ENCODE results near the gene GRWD1. TPM values are rescaled to one million over a fixed set of nuclear protein-coding genes. Genes with fewer than 3 reads are reported as not detected.

Gene GRWD1
- polyA plus RNA-seq, 2 of the 4 experiments (the other 2 are of a cell fraction): 48.1 to 87.0 TPM

DNA sequence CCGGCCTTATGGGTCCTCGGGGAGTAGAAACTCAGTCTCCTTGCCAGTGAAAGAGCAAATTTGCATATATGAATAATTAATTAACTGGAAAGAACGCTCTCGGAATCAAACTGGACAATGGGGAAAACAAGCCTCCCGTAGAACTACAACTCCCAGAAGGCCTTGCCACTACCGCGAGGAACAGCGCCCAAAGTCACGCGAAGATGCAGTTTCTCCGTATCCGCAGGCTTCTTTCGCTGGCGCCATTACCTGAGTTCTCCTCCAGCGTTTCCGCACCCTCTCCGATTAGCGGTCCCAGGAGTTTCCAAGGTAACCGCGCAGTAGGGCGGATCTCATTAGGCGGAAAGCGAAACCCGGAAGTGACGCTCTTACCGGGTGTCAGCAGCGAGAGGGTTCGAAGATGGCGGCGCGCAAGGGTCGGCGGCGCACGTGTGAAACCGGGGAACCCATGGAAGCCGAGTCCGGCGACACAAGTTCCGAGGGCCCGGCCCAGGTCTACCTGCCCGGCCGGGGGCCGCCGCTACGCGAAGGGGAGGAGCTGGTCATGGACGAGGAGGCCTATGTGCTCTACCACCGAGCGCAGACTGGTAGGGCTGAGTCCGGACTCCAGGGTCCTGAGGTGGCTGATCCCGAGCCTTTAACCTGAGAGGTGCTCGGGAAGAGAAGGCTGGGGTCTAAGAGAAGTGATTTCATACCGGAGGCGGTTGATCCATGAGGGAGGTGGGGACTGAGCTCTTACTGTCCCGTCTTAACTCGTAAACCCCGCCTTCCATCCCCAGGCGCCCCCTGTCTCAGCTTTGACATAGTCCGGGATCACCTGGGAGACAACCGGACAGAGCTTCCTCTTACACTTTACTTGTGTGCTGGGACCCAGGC is at the start of gene GRWD1 (continued):
- TF ChIP-seq, protein P1, sequence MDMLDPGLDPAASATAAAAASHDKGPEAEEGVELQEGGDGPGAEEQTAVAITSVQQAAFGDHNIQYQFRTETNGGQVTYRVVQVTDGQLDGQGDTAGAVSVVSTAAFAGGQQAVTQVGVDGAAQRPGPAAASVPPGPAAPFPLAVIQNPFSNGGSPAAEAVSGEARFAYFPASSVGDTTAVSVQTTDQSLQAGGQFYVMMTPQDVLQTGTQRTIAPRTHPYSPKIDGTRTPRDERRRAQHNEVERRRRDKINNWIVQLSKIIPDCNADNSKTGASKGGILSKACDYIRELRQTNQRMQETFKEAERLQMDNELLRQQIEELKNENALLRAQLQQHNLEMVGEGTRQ (IDR thresholded peaks at IDR 0.05): 0 out of 2 replicates have a peak, but pooled peaks have one; percentile 1
- TF ChIP-seq EP300 (IDR thresholded peaks at IDR 0.05) (no peak), FOSL2 (IDR thresholded peaks at IDR 0.05) (no peak), FOSL2 (CRISPR knock-in tag; IDR thresholded peaks at IDR 0.05) (peak; percentile 10; the same call in 1 of the 2 replicates), HOXA7 (CRISPR knock-in tag; IDR thresholded peaks at IDR 0.05) (no peak; the same call in 1 of the 2 replicates), MYC (IDR thresholded peaks at IDR 0.05; ENCODE audit: borderline replicate concordance, low read length) (peak; percentile 98), KDM1A (IDR thresholded peaks at IDR 0.05; ENCODE audit: low read depth) (no peak), ZFP36 (IDR thresholded peaks at IDR 0.05; ENCODE audit: borderline replicate concordance, partially characterized antibody) (no peak), ZNF302 (CRISPR knock-in tag; IDR thresholded peaks at IDR 0.05) (no peak), JUN (IDR thresholded peaks at IDR 0.05) (peak; percentile 64 to 95; a peak in 4 of 5 replicates), ZSCAN20 (CRISPR knock-in tag; IDR thresholded peaks at IDR 0.05) (no peak), NFE2L2 (conservative IDR thresholded peaks at IDR 0.05; ENCODE audit: low read length) (no peak), RARB (CRISPR knock-in tag; IDR thresholded peaks at IDR 0.05) (no peak)
- TF ChIP-seq, protein P2, sequence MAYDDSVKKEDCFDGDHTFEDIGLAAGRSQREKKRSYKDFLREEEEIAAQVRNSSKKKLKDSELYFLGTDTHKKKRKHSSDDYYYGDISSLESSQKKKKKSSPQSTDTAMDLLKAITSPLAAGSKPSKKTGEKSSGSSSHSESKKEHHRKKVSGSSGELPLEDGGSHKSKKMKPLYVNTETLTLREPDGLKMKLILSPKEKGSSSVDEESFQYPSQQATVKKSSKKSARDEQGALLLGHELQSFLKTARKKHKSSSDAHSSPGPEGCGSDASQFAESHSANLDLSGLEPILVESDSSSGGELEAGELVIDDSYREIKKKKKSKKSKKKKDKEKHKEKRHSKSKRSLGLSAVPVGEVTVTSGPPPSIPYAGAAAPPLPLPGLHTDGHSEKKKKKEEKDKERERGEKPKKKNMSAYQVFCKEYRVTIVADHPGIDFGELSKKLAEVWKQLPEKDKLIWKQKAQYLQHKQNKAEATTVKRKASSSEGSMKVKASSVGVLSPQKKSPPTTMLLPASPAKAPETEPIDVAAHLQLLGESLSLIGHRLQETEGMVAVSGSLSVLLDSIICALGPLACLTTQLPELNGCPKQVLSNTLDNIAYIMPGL (CRISPR knock-in tag; IDR thresholded peaks at IDR 0.05; ENCODE audit: borderline replicate concordance): 0 out of 2 replicates have a peak, but pooled peaks have one; percentile 24
- TF ChIP-seq, protein P3, sequence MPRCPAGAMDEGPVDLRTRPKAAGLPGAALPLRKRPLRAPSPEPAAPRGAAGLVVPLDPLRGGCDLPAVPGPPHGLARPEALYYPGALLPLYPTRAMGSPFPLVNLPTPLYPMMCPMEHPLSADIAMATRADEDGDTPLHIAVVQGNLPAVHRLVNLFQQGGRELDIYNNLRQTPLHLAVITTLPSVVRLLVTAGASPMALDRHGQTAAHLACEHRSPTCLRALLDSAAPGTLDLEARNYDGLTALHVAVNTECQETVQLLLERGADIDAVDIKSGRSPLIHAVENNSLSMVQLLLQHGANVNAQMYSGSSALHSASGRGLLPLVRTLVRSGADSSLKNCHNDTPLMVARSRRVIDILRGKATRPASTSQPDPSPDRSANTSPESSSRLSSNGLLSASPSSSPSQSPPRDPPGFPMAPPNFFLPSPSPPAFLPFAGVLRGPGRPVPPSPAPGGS (IDR thresholded peaks at IDR 0.05): peak; percentile 67; the same call in 2 of the 3 replicates
- TF ChIP-seq, protein P4, sequence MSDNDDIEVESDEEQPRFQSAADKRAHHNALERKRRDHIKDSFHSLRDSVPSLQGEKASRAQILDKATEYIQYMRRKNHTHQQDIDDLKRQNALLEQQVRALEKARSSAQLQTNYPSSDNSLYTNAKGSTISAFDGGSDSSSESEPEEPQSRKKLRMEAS (IDR thresholded peaks at IDR 0.05): peak; percentile 98

DNA sequence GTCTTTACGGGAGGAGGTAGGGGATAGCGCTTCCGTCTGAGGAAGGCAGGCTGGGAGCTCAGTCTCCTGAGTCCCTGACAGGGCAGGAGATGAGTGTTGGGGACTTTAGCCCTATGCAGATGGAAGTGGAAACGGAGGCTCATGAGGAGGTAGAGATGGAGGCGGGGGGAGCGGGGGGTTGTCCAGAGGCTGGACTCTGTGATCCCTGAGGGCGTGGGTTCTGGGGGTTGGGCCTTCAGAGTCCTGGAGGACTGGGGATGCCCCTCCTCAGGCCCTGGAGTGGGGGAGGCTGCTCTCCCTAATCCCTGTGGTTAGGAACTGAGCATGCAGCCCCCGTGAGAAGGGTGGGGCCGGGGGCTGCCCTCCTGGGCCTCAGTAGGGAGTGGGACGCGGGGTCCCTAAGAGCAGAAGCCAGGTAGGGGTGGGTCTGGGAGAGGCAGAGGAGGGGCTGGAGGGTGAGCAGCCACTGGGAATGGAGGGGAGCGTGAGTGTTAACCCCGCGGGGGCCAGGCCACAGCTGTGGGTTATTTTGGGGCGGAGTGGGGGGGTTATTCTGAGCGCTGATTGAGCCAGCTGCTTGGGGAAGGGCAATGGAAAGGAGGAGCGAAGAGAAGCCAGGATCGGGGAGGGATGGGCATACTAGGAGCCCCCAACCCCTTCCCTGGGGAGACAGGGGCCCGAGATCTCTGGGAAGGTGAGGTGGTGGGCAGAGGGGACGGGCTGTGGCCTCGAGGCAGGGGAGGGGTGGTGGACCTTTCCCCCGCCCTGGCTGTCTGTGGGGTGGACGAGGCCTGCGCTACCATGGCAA is 49.6 kb upstream of the GRWD1 start:
- Histone ChIP-seq H3K4me2 (peak overlapping the region; percentile 97), H3K4me1 (peaks cover 75% of the 10 kb centered on the region), H3K4me3 (no peak overlapping the region), H3K9me3 (no peaks in the 10 kb centered on the region), H3K27ac (peak overlapping the region in 1 of 2 experiments; percentile 95; a peak in 3 of 6 replicates)
- POLR2A ChIA-PET: interaction anchor here (0.7 to 1.3 kb wide), 4 partner anchors 32 to 49 kb away, joined by 3 to 4 read pairs (median 4); partner anchors contain the start of genes SYNGR4 and TMEM143
- DNase-seq (ENCODE audit: low read depth in 1 of 2, low spot score in 1 of 2) (peak in 1 of 2 experiments; percentile 70), FAIRE-seq (no peak), ATAC-seq (no peak)
- CTCF ChIA-PET: interaction anchor here (1.3 to 3.5 kb wide), 6 partner anchors 46 to 213 kb away, joined by 3 to 15 read pairs (median 8); partner anchors contain the start of gene GRWD1
- 65% methylated on average over 23 of the region's 24 CpGs for WGBS (ENCODE audit: missing lambda C conversion rate)
- TF ChIP-seq POLR2AphosphoS2 (conservative IDR thresholded peaks at IDR 0.05; ENCODE audit: low read length) (no peak), RNF2 (IDR thresholded peaks at IDR 0.05; ENCODE audit: borderline replicate concordance, low read depth) (no peak), CHD4 (IDR thresholded peaks at IDR 0.05; ENCODE audit: borderline replicate concordance) (no peak), RAD21 (conservative IDR thresholded peaks at IDR 0.05 in 1 of 2, IDR thresholded peaks at IDR 0.05 in 1 of 2) (no peak), FOSB (CRISPR knock-in tag; IDR thresholded peaks at IDR 0.05) (no peak), EHF (CRISPR knock-in tag; IDR thresholded peaks at IDR 0.05) (no peak), MAFK (IDR thresholded peaks at IDR 0.05; ENCODE audit: partially characterized antibody) (no peak), PHF8 (IDR thresholded peaks at IDR 0.05; ENCODE audit: borderline replicate concordance, low read depth) (no peak), JUNB (IDR thresholded peaks at IDR 0.05) (no peak), POLR2A (IDR thresholded peaks at IDR 0.05; ENCODE audit: low read length) (peak; percentile 29)
- TF ChIP-seq, protein P2 (CRISPR knock-in tag; IDR thresholded peaks at IDR 0.05; ENCODE audit: borderline replicate concordance): no peak
- TF ChIP-seq, protein P3 (IDR thresholded peaks at IDR 0.05): no peak
- TF ChIP-seq, protein P5, sequence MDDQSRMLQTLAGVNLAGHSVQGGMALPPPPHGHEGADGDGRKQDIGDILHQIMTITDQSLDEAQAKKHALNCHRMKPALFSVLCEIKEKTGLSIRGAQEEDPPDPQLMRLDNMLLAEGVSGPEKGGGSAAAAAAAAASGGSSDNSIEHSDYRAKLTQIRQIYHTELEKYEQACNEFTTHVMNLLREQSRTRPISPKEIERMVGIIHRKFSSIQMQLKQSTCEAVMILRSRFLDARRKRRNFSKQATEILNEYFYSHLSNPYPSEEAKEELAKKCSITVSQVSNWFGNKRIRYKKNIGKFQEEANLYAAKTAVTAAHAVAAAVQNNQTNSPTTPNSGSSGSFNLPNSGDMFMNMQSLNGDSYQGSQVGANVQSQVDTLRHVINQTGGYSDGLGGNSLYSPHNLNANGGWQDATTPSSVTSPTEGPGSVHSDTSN (IDR thresholded peaks at IDR 0.05): 0 out of 2 replicates have a peak, but pooled peaks have one; percentile 12
